ENCODE data around the gene SPEG.
A peak's percentile ranks its signal among the peaks of the same experiment; 100 is the strongest.

The SPEG gene

GRCh38 chr2:219465659-219466561 is 31.3 kb downstream of the SPEG start:
- no peak for DNase-seq

DNA sequence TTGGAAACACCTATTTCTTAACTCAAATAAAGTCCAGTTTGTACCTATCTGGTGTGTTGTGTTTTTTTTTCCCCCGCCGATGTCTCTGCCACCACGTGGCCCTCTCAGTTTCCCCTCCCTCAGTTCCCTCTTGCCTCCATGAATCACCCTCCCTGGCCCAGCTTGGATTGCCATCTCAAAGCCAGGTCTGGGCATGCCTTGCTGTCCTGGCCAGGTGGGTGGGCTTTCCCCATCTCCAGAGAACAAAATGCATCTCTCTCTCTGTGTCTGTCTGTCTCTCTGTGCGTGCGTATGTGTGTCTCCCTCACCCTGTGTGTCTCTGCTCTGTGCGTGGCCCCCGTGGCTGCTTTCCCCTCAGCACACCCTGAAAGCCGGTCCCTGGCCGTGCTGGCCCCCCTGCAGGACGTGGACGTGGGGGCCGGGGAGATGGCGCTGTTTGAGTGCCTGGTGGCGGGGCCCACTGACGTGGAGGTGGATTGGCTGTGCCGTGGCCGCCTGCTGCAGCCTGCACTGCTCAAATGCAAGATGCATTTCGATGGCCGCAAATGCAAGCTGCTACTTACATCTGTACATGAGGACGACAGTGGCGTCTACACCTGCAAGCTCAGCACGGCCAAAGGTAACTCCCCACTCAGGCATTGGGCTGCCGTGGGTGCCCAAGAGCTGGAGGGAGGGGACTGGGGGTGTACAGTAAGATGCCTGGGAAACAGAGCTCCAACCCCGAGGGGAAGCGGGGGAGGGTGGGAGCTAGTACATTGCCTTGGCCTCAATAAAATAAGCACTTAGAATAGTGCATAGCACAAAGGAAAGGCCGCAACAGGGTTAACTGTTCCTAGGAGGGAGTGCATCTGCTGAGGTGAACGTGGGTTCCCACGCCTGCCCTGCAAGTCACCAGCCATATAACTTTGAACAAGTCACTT is 32.4 kb downstream of the SPEG start:
- DNase-seq: no peak

DNA sequence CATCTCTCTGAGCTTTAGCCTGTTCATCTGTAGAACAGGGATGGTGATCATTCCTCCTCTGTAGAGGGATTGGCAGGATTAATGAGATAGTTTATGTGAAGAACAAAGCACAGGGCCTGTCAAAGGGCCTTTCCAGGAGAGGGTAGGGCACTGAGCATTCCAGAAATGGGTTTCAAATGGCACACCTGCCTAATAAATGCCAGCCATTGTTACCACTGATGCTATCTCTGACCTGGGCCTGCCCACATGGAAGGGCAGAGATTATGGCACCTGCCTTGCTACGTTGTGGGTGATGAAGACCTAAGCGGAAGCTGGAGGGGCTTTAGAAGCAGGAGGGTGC is 33.1 kb downstream of the SPEG start:
- DNase-seq: no peak

DNA sequence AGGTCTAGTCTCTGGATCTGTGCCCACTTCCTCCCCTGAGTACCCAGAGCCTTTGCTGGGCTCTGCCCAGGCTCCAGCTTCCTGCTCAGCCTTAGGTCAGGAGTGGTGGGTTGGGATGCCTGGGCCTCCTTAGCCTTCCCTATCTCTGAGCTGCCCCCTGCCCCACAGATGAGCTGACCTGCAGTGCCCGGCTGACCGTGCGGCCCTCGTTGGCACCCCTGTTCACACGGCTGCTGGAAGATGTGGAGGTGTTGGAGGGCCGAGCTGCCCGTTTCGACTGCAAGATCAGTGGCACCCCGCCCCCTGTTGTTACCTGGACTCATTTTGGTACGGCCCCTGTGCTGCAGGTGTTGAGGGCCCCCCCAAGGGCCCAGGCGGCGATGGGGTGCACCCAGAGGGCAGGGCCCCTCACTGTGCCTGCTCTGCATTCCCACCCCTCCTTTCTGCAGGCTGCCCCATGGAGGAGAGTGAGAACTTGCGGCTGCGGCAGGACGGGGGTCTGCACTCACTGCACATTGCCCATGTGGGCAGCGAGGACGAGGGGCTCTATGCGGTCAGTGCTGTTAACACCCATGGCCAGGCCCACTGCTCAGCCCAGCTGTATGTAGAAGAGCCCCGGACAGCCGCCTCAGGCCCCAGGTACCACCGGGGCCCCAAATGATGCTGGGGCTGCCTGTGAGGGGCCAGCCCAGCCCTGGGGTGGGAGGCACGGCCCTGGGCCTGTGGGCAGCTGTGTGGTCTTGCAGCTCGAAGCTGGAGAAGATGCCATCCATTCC is 34.0 kb downstream of the SPEG start:
- no peak for DNase-seq

- no peak for DNase-seq
These were observed 34.6 kb downstream of the SPEG start for GRCh38 chr2:219469186-219469724.

DNA sequence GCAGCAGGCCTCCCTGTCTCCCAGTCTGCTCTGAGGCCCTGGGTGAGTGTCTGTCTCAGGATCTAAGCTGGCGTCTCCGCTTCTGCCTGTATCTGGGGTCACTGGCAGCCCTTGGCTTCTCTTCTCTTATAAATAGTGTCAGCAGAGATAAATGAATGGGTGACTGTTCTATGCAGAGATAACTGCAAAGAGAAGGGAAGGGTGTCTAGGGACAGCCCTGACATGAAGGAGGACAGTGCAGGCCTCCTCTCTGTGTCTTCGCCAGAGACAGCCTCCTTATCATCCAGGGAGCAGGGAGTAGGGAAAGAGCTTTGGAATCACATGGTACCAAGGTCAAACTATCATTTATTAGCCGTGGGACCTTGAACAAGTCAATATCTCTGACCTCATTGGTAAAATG is 35.8 kb downstream of the SPEG start:
- DNase-seq: no peak

DNA sequence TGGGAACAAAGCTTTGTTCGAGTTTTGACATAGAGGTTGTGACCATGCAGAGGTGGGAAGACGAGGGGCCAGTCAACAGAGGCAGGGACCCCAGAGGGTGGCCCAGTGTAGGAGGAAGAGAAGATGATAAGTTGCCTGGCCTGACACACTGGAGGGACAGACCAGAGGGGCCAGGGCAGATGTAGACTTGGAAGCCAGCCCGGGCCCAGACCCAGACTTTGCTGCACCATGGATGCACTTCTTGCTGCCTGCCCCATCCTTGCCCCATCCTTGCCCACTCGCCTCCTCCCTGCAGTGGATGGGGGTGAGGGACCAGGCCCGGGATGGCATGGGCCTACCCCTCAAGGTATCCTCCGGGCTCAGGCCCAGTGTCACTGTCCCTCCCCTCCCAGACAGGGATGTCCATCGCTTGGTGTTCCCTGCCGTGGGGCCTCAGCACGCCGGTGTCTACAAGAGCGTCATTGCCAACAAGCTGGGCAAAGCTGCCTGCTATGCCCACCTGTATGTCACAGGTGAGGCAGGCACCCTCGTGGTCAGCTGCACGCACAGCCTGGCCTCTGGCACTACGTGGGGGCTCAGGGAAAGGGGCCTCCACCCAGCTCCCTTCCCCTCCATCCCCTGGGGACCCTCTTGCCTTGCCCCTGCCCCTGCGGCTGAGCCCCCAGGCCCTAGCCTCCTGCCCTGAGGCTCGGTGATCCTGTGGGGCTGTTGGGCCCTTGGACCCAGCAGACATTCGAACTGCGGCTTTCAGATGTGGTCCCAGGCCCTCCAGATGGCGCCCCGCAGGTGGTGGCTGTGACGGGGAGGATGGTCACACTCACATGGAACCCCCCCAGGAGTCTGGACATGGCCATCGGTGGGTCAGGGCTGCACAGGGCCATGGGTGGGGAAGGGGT is 37.1 kb downstream of the SPEG start:
- DNase-seq: no peak

DNA sequence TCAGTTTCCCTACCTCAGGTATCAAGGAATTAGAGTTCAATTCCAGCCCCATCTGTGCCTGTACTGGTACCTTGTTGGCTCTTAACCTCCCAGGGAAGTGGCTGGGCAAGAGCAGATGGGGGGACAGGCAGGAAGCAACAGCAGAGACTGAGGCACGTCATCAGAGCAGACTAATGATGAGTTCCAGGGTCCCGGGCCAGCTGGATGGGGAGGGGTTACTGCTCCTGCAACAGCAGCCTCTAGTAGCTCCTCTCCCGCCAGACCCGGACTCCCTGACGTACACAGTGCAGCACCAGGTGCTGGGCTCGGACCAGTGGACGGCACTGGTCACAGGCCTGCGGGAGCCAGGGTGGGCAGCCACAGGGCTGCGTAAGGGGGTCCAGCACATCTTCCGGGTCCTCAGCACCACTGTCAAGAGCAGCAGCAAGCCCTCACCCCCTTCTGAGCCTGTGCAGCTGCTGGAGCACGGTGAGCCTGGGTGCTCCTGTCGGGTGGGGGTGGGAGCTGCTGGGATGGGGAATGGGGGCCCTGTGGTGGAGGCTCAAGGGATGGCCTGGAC is 38.1 kb downstream of the SPEG start:
- DNase-seq: no peak

DNA sequence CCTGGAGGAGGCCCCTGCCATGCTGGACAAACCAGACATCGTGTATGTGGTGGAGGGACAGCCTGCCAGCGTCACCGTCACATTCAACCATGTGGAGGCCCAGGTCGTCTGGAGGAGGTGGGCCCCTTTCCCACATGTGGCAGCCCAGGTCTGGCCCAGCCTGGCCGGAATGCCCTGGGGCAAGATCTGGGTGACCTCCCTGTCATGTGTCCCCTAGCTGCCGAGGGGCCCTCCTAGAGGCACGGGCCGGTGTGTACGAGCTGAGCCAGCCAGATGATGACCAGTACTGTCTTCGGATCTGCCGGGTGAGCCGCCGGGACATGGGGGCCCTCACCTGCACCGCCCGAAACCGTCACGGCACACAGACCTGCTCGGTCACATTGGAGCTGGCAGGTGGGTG is 38.9 kb downstream of the SPEG start:
- no peak for DNase-seq

DNA sequence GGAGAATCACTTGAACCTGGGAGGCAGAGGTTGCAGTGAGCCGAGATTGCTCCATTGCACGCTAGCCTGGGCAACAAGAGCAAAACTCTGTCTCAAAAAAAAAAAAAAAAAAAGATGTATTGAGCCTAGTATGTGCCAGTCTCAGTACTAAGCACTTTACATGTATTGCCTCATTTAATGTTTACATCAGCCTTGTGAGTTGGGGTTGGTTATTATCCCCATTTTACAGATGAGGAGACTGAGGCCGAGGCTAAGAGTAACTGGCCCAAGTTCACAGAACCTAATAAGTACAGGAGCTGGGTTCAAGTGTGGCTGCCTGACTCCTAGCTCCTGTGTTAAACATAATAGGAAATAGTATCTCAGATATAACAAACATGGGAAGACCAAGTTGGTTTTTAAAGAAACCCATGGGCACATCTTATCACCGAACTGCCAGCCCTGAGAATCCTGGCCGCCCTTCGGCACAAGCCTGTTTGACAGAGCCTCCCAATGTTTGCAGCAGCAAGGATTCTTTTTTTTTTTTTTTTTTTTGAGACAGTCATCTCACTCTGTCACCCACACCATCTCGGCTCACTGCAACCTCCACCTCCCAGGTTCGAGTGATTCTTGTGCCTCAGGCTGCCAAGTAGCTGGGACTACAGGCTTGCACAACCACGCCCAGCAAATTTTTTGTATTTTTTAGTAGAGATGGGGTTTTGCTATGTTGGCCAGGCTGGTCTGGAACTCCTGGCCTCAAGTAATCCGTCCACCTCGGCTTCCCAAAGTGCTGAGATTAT is 39.8 kb downstream of the SPEG start:
- no peak for DNase-seq

GRCh38 chr2:219475278-219475677 is 40.6 kb downstream of the SPEG start:
- no peak for DNase-seq

DNA sequence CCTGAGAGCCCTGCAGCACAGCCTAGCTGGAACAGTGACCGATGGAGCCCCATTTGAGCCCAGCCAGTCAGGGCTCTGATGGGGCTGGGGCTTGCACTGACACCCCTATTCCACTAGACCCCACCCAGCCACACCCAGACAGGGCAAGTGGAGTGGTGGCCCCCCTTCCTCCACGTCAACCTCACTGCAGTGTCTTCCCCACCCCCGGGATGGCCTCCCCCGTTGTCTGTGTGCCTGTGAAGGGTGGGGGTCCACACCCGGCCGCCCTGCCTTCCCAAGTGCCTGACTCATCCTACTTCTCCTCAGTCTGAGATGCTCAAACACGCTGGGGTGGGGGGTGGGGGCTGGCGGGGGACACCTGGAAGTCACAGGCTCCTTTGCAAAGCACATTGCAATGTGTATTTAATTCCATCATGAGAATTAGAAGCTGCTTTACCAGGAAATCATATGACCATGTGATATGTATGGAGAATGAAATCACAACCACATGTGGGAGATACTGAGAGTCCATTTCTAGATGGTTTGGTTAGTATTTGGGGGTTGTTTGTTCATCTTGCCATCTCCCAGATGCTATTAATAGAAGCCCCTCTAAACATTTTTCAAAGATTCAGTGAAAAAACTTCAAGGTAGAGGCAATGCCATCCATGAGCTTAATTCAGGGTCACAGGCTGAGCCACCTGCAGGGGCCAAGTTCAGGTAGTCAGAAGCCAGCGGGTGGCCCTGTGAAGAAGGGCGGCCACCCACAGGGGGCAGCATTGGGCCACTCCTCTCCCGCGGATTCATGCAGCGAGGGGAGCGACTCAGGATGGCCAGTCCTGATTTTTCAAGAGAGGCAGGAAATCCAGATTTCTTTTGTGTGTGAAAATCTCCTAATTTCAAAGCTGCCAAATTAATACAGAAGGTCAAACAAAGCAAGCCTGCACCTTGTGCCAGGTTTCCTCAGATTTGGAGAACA is 41.3 kb downstream of the SPEG start:
- peak; percentile 74 to 82 for DNase-seq

DNA sequence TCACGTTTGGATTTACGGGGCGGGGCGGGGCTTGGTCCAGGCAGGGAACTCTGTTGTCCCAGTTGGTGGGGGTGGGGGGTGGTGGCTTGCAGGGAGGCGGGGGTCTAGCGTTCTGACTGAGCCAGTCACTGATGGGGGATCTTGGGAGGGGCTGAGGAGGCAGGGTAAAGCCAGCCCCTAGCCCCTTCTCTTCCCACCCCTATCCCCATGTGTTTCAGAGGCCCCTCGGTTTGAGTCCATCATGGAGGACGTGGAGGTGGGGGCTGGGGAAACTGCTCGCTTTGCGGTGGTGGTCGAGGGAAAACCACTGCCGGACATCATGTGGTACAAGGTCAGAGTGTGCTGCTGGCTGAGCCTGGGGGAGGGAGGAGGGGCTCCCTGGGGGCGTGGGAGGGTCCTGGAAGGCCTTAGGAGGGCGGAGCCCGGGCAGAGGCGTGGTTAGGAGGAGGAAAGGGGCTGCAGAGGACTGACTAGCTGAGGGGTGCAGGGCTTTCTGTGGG is 42.1 kb downstream of the SPEG start:
- DNase-seq: no peak

GRCh38 chr2:219477179-219477578 is 42.5 kb downstream of the SPEG start:
- DNase-seq: no peak

- DNase-seq: no peak
These were observed 43.2 kb downstream of the SPEG start for GRCh38 chr2:219477815-219478214.

GRCh38 chr2:219478916-219479315 is 44.3 kb downstream of the SPEG start:
- DNase-seq: no peak

DNA sequence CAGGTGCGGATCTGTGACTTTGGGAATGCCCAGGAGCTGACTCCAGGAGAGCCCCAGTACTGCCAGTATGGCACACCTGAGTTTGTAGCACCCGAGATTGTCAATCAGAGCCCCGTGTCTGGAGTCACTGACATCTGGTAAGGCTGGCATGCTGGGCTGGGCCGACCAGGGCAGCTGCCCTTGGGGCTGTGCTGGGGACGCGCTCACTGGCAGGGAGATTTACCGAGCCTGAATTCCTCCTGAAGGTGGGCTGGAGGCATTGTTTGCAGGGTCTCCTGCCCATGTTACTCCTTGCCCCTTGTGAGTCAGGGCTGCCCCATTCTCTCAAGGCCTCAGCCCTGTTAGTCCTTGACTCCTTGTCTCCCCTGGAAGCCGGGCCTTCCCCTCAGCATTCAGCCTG is 45.4 kb downstream of the SPEG start:
- no peak for DNase-seq

DNA sequence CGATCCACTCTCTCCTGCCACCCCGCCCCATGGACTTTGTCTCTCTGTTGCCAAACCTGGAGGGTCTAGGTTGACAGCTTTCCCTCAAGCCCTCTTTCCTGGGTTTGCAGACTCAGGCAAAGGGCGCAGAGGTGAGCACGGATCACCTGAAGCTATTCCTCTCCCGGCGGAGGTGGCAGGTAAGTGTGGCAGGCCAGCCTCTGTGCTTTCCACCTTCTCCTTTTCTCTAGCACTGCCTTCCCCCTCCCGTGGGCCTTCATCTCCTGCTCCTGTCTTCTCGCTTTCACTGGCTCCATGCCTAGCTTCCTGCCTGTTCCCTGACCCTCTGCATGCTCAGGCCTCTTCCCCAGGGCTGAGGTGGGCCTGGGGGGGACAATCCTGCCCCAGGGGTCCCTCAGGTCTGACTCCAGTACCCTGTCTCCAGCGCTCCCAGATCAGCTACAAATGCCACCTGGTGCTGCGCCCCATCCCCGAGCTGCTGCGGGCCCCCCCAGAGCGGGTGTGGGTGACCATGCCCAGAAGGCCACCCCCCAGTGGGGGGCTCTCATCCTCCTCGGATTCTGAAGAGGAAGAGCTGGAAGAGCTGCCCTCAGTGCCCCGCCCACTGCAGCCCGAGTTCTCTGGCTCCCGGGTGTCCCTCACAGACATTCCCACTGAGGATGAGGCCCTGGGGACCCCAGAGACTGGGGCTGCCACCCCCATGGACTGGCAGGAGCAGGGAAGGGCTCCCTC is 48.2 kb downstream of the SPEG start:
- no peak for DNase-seq

All from stimulated activated CD4-positive, alpha-beta T cell treated with anti-CD3 and anti-CD28 coated beads, Interleukin-2, amount 100 ng/mL, for 24 hours (primary cell).